SU-DHL-6 (cell line): ENCODE data around the gene EVC2.

Experiments used
- EZH2phosphoT487 ChIP-seq: fragments of 200-600 bp; sonication (generic), shearing (Covaris generic); conservative IDR thresholded peaks from 2 replicates; pipeline ENCODE4 v1.6.1; 2018; ENCODE audit warnings: mild to moderate bottlenecking, antibody characterized with exemption, low read length, moderate library complexity, mixed read lengths
- TF ChIP-seq, protein P1 (sequence below): fragments of 200-600 bp; sonication (generic); IDR thresholded peaks from one replicate; pipeline ENCODE4 v1.5.1; 2017; ENCODE audit warnings: antibody characterized with exemption, mild to moderate bottlenecking, low read length, moderate library complexity; ENCODE audit not compliant: insufficient read depth, poor library complexity, severe bottlenecking

DNA sequence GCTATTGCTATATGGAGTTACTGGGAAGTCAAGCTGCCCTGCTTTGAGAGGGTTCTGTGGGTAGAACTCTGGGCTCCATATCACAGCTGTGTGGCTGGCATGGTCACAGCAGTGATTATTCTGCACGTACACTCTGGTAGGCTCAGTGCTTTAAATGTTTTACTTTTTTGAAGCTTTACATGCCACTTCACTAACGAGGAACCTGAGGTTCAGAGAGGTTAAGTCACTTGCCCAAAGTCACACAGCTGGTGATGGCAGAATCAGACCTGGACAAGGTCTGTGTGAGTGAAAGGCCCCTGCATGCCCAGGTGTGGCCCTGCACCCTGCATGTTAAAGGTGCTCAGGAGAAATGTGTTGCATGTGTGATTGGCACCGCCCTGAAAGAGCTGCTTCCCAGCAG lies 27.1 kb upstream of the EVC2 start:
- TF ChIP-seq, protein P1, sequence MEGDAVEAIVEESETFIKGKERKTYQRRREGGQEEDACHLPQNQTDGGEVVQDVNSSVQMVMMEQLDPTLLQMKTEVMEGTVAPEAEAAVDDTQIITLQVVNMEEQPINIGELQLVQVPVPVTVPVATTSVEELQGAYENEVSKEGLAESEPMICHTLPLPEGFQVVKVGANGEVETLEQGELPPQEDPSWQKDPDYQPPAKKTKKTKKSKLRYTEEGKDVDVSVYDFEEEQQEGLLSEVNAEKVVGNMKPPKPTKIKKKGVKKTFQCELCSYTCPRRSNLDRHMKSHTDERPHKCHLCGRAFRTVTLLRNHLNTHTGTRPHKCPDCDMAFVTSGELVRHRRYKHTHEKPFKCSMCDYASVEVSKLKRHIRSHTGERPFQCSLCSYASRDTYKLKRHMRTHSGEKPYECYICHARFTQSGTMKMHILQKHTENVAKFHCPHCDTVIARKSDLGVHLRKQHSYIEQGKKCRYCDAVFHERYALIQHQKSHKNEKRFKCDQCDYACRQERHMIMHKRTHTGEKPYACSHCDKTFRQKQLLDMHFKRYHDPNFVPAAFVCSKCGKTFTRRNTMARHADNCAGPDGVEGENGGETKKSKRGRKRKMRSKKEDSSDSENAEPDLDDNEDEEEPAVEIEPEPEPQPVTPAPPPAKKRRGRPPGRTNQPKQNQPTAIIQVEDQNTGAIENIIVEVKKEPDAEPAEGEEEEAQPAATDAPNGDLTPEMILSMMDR: no peak
- TF ChIP-seq EZH2phosphoT487: no peak
